HG03520 (cell line): ENCODE results near the gene CAMK1D.
"Not testable (repeated sequence)": the region's sequence is repeated elsewhere in the genome, so short reads cannot be mapped to it uniquely, and the experiment has no call there.

ENCODE experiments used
- ATAC-seq: cut with Tn5 transposase; IDR thresholded peaks from one replicate; pipeline ENCODE4 v1.9.1; 2021; ENCODE audit warnings: mild to moderate bottlenecking, moderate library complexity; ENCODE audit not compliant: unreplicated experiment

Gene CAMK1D

GRCh38 chr10:12489806-12490205 lies 140.5 kb downstream of the CAMK1D start:
- ATAC-seq = no peak

- ATAC-seq = no peak
Measured at GRCh38 chr10:12490963-12491362, 141.6 kb downstream of the CAMK1D start.

- ATAC-seq = no peak
Measured at GRCh38 chr10:12491491-12491890, 142.1 kb downstream of the CAMK1D start.

- ATAC-seq = no peak
Measured at GRCh38 chr10:12492016-12492415, 142.7 kb downstream of the CAMK1D start.

GRCh38 chr10:12497046-12497445 lies 147.7 kb downstream of the CAMK1D start:
- not testable (repeated sequence) for ATAC-seq

- ATAC-seq = no peak
Measured at GRCh38 chr10:12499076-12499986, 150.0 kb downstream of the CAMK1D start.

- no peak for ATAC-seq
Measured at GRCh38 chr10:12500381-12501303, 151.3 kb downstream of the CAMK1D start.

- no peak for ATAC-seq
Measured at GRCh38 chr10:12501324-12501723, 152.0 kb downstream of the CAMK1D start.

GRCh38 chr10:12501841-12502525 lies 152.6 kb downstream of the CAMK1D start:
- ATAC-seq = no peak

GRCh38 chr10:12502526-12503274 lies 153.4 kb downstream of the CAMK1D start:
- no peak for ATAC-seq

- no peak for ATAC-seq
Measured at GRCh38 chr10:12503311-12503710, 154.0 kb downstream of the CAMK1D start.

GRCh38 chr10:12504176-12504575 lies 154.8 kb downstream of the CAMK1D start:
- ATAC-seq = no peak

GRCh38 chr10:12504628-12505027 lies 155.3 kb downstream of the CAMK1D start:
- ATAC-seq = no peak

- ATAC-seq = no peak
Measured at GRCh38 chr10:12505683-12506082, 156.3 kb downstream of the CAMK1D start.

- no peak for ATAC-seq
Measured at GRCh38 chr10:12507165-12507850, 158.0 kb downstream of the CAMK1D start.

GRCh38 chr10:12508165-12508564 lies 158.8 kb downstream of the CAMK1D start:
- ATAC-seq = no peak

GRCh38 chr10:12509016-12509793 lies 159.9 kb downstream of the CAMK1D start:
- ATAC-seq = no peak

- ATAC-seq = no peak
Measured at GRCh38 chr10:12509794-12510100, 160.4 kb downstream of the CAMK1D start.

GRCh38 chr10:12510501-12510941 lies 161.2 kb downstream of the CAMK1D start:
- ATAC-seq = no peak
